HL-60 (cell line): ENCODE measurements around the gene ZFPL1.
A peak's percentile ranks its signal among the peaks of the same experiment; 100 is the strongest.

ENCODE experiments used
- DNase-seq, 2 experiments: peaks; one replicate each; pipeline ENCODE4 v3.0.0-alpha.2; 2010 to 2020; ENCODE audit warnings: low read depth in 1 of 2, low spot score in 1 of 2
- H3K27ac ChIP-seq: fragments of 250-450 bp; sonication (Bioruptor Pico); replicated peaks from 2 replicates; pipeline ENCODE4 v1.5.1; 2020; ENCODE audit warnings: mild to moderate bottlenecking, moderate library complexity
- H3K27me3 ChIP-seq: fragments of 250-450 bp; sonication (Bioruptor Pico); 2 replicates; pipeline ENCODE4 v1.5.1; 2021; ENCODE audit warnings: mild to moderate bottlenecking, moderate library complexity; ENCODE audit not compliant: insufficient read depth, poor library complexity, severe bottlenecking
- H3K4me3 ChIP-seq: replicated peaks from 2 replicates; pipeline ENCODE4 v1.5.1; 2011; ENCODE audit warnings: mild to moderate bottlenecking, control low read depth, low read length; ENCODE audit not compliant: insufficient read depth
- GABPA ChIP-seq: IDR thresholded peaks from 2 replicates; pipeline ENCODE4 v1.6.1; 2012; ENCODE audit warnings: low read depth
- POLR2AphosphoS5 ChIP-seq: IDR thresholded peaks from 2 replicates; pipeline ENCODE4 v1.6.1; 2012; ENCODE audit warnings: low read depth
- SPI1 ChIP-seq: IDR thresholded peaks from 2 replicates; pipeline ENCODE4 v1.6.1; 2012; ENCODE audit warnings: low read depth, mild to moderate bottlenecking, borderline replicate concordance
- TF ChIP-seq, protein P1 (sequence below): IDR thresholded peaks from 2 replicates; pipeline ENCODE4 v1.6.1; 2012; ENCODE audit warnings: low read depth; ENCODE audit not compliant: insufficient replicate concordance
- TF ChIP-seq, protein P2 (sequence below): IDR thresholded peaks from one replicate; pipeline ENCODE4 v1.5.1; 2011; ENCODE audit warnings: low read length, control low read depth, inconsistent platforms; ENCODE audit not compliant: insufficient read depth

Gene ZFPL1

DNA sequence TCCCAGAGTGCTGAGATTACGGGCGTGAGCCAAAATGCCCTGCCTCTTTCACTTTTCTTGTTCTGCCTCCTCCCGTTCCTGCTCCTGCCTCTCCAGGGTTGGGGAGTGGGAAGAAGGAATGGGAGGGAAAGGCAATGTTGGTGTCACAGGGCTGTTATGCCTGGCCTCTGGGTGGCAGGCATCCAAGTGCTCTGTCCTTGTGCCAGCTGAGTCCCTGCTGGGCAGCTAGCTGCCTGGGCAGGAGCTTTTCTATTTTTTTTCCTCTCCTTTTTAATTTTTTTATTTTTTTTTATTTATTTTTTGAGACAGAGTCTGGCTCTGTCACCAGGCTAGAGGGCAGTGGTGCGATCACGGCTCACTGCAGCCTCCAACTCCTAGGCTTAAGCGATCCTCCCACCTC, 47.1 kb upstream of the ZFPL1 start:
- DNase-seq: no peak
- no peak overlapping the region for H3K27ac ChIP-seq
- TF ChIP-seq, protein P1, sequence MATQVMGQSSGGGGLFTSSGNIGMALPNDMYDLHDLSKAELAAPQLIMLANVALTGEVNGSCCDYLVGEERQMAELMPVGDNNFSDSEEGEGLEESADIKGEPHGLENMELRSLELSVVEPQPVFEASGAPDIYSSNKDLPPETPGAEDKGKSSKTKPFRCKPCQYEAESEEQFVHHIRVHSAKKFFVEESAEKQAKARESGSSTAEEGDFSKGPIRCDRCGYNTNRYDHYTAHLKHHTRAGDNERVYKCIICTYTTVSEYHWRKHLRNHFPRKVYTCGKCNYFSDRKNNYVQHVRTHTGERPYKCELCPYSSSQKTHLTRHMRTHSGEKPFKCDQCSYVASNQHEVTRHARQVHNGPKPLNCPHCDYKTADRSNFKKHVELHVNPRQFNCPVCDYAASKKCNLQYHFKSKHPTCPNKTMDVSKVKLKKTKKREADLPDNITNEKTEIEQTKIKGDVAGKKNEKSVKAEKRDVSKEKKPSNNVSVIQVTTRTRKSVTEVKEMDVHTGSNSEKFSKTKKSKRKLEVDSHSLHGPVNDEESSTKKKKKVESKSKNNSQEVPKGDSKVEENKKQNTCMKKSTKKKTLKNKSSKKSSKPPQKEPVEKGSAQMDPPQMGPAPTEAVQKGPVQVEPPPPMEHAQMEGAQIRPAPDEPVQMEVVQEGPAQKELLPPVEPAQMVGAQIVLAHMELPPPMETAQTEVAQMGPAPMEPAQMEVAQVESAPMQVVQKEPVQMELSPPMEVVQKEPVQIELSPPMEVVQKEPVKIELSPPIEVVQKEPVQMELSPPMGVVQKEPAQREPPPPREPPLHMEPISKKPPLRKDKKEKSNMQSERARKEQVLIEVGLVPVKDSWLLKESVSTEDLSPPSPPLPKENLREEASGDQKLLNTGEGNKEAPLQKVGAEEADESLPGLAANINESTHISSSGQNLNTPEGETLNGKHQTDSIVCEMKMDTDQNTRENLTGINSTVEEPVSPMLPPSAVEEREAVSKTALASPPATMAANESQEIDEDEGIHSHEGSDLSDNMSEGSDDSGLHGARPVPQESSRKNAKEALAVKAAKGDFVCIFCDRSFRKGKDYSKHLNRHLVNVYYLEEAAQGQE: no peak
- TF ChIP-seq, protein P2, sequence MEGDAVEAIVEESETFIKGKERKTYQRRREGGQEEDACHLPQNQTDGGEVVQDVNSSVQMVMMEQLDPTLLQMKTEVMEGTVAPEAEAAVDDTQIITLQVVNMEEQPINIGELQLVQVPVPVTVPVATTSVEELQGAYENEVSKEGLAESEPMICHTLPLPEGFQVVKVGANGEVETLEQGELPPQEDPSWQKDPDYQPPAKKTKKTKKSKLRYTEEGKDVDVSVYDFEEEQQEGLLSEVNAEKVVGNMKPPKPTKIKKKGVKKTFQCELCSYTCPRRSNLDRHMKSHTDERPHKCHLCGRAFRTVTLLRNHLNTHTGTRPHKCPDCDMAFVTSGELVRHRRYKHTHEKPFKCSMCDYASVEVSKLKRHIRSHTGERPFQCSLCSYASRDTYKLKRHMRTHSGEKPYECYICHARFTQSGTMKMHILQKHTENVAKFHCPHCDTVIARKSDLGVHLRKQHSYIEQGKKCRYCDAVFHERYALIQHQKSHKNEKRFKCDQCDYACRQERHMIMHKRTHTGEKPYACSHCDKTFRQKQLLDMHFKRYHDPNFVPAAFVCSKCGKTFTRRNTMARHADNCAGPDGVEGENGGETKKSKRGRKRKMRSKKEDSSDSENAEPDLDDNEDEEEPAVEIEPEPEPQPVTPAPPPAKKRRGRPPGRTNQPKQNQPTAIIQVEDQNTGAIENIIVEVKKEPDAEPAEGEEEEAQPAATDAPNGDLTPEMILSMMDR: no peak
- TF ChIP-seq GABPA (no peak), POLR2AphosphoS5 (no peak), SPI1 (no peak)
- H3K27me3 ChIP-seq: no peaks in the 10 kb centered on the region
- H3K4me3 ChIP-seq: no peak overlapping the region

DNA sequence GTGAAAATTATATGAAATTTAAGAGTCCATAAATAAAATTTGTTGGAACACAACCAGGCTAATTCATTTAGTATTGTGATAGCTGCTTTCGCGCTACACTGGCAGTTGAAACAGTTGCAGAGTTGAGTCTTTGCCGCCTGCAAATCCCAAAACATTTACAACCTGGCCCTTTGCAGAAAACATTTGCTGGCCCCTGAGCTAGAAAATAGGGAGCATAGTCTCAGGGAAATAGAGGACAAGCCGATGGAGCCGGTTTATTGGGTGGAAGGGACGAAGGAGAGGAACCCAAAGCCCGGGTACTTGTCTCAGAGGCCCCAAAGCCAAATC, 43.5 kb upstream of the ZFPL1 start:
- no peak for DNase-seq
- H3K27me3 ChIP-seq: no peaks in the 10 kb centered on the region
- peak overlapping the region; percentile 86 for H3K27ac ChIP-seq
- peak overlapping the region; percentile 67 for H3K4me3 ChIP-seq
- TF ChIP-seq SPI1 (no peak), POLR2AphosphoS5 (no peak), GABPA (no peak)
- TF ChIP-seq, protein P1: no peak
- TF ChIP-seq, protein P2: no peak

DNA sequence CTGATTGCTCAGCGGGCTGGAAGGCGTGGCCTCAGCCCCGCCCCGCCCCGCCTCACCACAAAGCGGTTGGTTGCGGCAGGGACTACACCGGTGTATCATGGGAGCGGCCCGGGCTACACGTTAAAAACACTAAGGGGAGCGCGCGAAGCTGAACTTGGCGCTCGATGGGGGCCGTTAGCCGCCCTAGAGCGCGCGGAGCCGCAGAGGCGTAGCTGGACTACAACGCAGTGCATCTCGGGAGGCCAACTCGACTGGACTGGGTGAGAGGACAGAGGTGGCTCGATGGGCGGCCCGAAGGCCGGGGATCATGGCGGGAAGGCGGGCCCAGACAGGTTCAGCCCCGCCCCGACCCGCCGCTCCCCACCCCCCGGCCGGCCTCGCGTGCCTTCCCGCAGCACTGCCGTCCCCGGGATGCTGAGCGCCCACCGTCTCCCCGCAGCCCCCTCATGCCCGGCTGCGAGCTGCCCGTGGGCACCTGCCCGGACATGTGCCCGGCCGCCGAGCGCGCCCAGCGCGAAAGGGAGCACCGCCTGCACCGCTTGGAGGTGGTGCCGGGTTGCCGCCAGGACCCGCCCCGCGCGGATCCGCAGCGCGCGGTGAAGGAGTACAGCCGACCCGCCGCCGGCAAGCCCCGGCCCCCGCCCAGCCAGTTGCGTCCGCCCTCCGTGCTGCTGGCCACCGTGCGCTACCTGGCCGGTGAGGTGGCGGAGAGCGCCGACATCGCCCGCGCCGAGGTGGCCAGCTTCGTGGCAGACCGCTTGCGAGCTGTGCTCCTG, 43.0 kb upstream of the ZFPL1 start, which contains the start of gene SAC3D1:
SAC3D1 (plus strand) TSS at position 364 of the 776 bp plus-strand sequence; CDS start at position 447, 83 bp downstream.
- peak; percentile 96 to 97 for DNase-seq
- TF ChIP-seq POLR2AphosphoS5: peak; percentile 58; the same call in 1 of the 2 replicates
- TF ChIP-seq, protein P2: no peak
- H3K27ac ChIP-seq: peak within 1 kb of the TSS; percentile 86
- H3K4me3 ChIP-seq: peak within 1 kb of the TSS; percentile 67
- no peaks in the 10 kb centered on the region for H3K27me3 ChIP-seq

DNA sequence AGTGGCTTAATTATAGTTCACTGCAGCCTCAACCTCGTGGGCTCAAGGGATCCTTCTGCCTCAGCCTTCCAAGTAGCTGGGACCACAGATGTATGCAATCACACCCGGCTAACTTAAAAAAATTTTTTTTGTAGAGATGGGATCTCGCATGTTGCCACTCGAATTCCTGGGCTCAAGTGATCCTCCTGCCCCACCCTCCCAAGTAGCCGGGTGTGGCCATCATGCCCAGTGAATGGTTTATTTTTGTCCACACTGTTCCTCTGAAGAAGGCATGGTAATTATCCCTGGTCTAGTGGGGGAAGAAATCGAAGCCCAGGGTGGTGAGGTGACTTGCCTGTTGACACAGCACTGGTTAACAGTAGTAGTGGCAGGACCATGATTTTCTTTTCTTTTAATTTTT, 41.1 kb upstream of the ZFPL1 start:
- TF ChIP-seq GABPA: no peak
- TF ChIP-seq SPI1: no peak
- TF ChIP-seq, protein P2: no peak
- no peak for TF ChIP-seq POLR2AphosphoS5
- TF ChIP-seq, protein P1: no peak
- Histone ChIP-seq H3K27me3 (no peaks in the 10 kb centered on the region), H3K4me3 (no peak overlapping the region), H3K27ac (no peak overlapping the region)
- no peak for DNase-seq
